Stromal cell of bone marrow (primary cell): ENCODE data around the gene MCHR1.
"Not testable (repeated sequence)": the region's sequence is repeated elsewhere in the genome, so short reads cannot be mapped to it uniquely, and the experiment has no call there.

ENCODE experiments used
- DNase-seq: peaks from one replicate; pipeline ENCODE4 v3.0.0-alpha.2; 2012; ENCODE audit warnings: low read depth

Gene MCHR1

GRCh38 chr22:40655941-40656340 lies 23.3 kb upstream of the MCHR1 start:
- not testable (repeated sequence) for DNase-seq

DNA sequence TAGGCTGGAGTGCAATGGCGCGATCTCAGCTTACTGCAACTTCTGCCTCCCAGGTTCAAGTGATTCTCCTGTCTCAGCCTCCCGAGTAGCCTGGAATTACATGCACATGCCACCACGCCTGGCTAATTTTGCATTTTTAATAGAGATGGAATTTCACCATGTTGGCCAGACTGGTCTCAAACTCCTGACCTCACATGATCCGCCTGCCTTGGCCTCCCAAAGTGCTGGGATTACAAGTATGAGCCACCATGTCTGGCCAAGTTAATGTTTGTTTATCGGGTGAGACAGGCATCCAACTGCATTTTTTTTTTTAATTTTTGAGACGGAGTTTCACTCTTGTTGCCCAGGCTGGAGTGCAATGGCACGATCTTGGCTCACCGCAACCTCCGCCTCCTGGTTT lies 22.6 kb upstream of the MCHR1 start:
- DNase-seq, result not testable (repeated sequence)

- no peak for DNase-seq
Observed at GRCh38 chr22:40659166-40659565, 20.1 kb upstream of the MCHR1 start.

DNA sequence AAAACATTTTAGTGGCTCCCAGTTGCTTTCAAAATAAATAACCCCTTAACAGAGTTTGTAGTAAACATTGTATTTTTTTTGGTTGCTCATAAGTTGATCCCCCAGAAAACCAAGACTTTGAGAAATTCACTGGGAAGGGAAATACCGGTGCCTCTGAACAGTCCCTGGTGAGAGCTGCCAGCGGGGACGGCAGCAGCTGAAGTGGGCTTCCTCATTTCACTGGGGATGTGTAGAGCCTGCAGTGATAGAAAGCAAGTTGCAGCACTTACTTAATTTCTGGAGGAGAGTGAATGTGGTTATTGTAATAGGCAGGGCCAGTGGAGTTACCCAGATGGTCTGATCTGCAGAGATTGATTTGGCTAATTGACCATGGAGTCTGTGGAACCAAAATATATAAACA lies 18.6 kb upstream of the MCHR1 start:
- no peak for DNase-seq

DNA sequence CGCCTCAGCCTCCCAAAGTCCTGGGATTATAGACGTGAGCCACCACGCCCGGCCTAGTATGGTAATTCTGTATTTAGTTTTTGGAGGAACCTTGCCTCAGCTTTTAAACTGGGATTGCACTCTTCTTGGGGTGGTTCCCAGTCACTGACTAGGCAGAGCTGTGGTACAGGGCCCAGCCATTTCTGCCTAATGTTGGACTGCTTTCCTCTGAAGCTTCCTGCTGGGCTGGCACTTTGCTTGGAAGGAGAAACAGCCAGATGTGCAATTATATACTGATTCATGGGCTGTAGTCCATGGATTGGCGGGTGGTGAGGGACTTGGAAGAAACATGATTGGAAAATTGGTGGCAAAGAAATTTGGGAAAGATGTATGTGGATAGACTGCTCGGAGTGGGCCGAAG lies 17.6 kb upstream of the MCHR1 start:
- DNase-seq, result no peak

GRCh38 chr22:40665312-40665711 lies 14.0 kb upstream of the MCHR1 start:
- peak; percentile 90 for DNase-seq

DNA sequence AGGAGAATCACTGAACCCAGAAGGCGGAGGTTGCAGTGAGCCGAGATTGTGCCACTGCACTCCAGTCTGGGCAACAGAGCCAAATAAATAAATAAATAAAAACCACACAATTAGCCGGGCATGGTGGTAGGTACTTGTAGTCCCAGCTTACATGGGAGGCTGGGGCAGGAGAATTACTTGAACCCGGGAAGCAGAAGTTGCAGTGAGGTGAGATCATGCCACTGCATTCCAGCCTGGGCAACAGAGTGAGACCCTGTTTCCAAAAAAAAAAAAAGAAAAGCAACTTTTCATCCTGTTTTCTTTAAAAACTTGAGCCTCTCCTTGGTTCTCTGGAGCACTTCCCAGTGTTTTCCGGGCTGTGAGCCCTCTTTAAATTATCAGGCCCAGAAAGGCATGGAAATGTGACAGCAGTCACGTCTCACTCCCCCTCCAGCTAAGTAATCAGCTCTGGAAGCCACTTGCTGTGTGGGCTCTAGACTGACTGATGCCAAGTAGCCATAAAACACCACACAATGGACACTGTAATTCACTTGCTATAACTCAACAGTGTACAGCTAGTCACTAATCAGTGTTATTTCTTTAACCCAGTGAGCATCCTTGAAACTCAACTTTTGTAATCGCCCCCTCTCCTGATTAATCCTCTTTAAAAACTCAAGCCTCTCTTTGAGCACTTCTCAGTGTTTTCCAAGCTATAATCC lies 13.0 kb upstream of the MCHR1 start:
- DNase-seq, result peak; percentile 90

GRCh38 chr22:40668611-40669411 lies 10.5 kb upstream of the MCHR1 start:
- DNase-seq, result peak; percentile 95

DNA sequence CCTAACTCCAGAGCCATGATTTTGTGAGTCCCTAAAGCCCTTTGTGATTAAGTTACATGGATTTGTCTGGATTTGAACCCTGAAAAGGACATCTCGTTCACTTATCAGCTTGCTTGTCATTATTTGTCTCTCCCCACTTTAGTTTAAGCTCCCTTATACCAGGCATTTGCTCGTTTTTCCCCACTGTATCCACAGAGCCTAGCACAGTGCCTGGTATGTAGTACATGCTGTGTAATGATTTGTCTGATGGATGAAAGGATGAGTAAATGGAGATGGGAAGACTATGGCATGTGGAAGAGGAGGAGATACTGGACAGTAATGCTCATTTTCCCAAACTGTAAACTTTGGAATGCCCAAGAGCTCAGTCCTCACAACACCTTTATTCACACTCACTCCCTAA lies 9.2 kb upstream of the MCHR1 start:
- no peak for DNase-seq

DNA sequence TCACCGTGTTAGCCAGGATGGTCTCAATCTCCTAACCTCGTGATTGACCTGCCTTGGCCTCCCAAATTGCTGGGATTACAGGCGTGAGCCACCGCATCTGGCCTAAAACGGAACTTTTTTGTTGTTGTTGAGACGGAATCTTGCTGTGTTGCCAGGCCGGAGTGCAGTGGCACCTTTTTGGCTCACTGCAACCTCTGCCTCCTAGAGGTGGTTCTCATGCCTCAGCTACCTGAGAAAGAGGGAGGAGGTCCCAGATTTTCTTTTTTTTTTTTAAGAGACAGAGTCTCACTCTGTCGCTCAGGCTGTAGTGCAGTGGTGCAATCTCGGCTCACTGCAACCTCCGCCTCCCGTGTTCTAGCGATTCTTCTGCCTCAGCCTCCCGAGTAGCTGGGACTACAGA lies 7.9 kb upstream of the MCHR1 start:
- no peak for DNase-seq

DNA sequence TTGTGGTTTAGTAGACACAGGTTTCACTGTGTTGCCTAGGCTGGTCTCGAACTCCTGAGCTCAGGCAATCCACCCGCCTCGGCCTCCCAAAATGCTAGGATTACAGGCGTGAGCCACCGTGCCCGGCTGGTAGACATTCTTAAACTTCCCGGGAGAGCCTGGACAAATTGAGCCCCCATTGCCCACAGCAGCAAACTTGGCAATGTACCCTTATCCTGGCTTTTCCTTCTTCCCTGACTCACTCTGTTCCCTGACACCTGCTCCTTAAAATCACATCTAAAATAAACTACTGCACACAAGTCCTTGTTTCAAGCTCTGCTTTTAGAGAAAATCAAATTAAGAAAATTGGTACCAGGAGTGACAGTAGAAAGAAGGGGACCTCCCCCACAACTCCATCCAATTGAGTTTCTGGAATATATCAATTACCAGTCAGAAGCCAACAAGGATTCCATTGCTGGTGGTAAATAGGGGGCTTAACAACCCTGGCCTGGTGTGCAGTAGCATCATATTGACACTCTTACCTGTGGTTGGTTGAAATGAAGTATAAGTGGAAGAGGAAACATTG lies 7.4 kb upstream of the MCHR1 start:
- no peak for DNase-seq

- DNase-seq, result no peak
Observed at GRCh38 chr22:40673017-40673416, 6.3 kb upstream of the MCHR1 start.

- DNase-seq, result no peak
Observed at GRCh38 chr22:40674274-40674673, 5.0 kb upstream of the MCHR1 start.

- DNase-seq, result not testable (repeated sequence)
Observed at GRCh38 chr22:40676166-40676565, 3.1 kb upstream of the MCHR1 start.

GRCh38 chr22:40676644-40677043 lies 2.6 kb upstream of the MCHR1 start:
- DNase-seq, result no peak

DNA sequence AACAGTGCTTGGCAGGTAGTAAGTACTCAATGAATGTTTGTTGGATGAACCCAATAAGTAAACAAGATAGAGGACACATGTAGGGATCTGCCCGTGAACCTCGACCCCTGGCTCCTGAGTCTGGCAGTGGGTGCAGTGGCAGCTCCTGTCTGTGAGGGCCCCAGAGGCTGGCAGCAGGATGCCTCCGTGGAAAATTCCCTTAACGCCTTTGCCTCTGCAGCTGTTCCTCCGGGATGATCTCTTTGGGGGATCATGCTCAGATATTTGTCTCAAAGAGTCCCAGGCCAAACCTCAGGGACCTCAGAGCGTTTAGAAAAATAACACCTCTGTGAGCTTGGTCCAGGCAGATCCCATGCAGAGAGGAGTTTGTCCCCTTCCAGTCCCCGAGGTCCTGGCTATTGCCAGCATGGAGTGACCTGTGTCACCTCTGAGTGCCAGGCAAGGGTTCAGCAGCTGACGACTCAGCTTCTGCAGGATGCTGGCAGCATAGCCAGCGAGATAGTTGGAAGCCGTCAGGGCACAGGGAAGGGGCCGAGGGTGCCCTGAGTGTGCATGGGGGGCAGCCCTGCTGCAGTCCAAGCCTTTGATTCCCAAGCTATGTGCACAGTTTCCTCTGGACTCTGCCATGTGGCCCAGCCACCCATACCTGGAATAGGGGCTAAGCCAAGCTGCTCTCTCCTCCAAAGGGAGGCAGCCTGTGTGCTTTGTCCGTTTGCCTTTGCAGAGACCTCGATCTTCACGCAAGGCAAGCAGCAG lies 613 bp upstream of the MCHR1 start:
- no peak for DNase-seq

GRCh38 chr22:40679964-40680818 lies 907 bp downstream of the MCHR1 start:
- no peak for DNase-seq

DNA sequence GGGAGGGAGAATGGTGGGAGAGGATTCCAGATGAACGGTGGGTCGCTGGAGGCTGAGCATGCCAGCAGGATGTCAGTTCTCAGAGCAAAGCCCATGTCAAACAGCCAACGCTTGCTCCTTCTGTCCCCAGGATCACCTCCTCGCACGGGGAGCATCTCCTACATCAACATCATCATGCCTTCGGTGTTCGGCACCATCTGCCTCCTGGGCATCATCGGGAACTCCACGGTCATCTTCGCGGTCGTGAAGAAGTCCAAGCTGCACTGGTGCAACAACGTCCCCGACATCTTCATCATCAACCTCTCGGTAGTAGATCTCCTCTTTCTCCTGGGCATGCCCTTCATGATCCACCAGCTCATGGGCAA lies 1.5 kb downstream of the MCHR1 start:
- no peak for DNase-seq

- DNase-seq, result no peak
Observed at GRCh38 chr22:40681451-40681850, 2.2 kb downstream of the MCHR1 start.

- DNase-seq, result no peak
Observed at GRCh38 chr22:40684728-40685127, 5.4 kb downstream of the MCHR1 start.

GRCh38 chr22:40685406-40685805 lies 6.1 kb downstream of the MCHR1 start:
- no peak for DNase-seq

DNA sequence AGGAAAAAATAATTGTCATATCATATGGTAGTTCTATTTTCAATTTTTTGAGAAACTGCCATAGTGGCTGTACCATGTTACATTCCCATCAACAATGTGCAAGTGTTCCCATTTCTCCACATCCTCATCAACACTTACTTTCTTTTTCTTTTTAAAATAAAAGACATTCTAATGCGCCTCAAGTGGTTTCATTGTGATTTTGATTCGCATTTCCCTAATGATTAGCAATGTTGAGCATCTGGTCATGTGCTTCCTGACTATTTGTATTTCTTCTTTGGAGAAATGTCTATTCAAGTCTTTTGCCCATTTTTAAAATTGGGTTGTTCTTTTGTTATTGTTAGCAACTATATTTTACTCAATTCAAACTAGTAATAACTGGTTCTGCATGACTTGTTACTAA lies 8.4 kb downstream of the MCHR1 start:
- DNase-seq, result no peak
